Measurements from ENCODE around the gene CPS1.

Gene CPS1

GRCh38 chr2:210523650-210524289 is 32.6 kb upstream of the CPS1 start:
- Mint-ChIP-seq H3K9me3 (no peaks in the 10 kb centered on the region), H3K36me3 (ENCODE audit: low read depth) (peaks cover 42% of the 10 kb centered on the region), H3K27ac (no peak overlapping the region), H3K4me3 (no peak overlapping the region), H3K4me1 (peaks cover 10% of the 10 kb centered on the region), H3K27me3 (ENCODE audit: low read depth, poor library complexity) (no peaks in the 10 kb centered on the region)
- no peak for DNase-seq
- no peak for TF ChIP-seq CTCF (IDR thresholded peaks at IDR 0.05)

GRCh38 chr2:210524533-210524932 is 31.9 kb upstream of the CPS1 start:
- Mint-ChIP-seq H3K4me1 (peaks cover 10% of the 10 kb centered on the region), H3K36me3 (ENCODE audit: low read depth) (peaks cover 39% of the 10 kb centered on the region), H3K27me3 (ENCODE audit: low read depth, poor library complexity) (no peaks in the 10 kb centered on the region), H3K9me3 (no peaks in the 10 kb centered on the region), H3K27ac (no peak overlapping the region), H3K4me3 (no peak overlapping the region)
- DNase-seq, result no peak
- TF ChIP-seq CTCF (IDR thresholded peaks at IDR 0.05), result no peak

GRCh38 chr2:210527286-210527685 is 29.1 kb upstream of the CPS1 start:
- H3K9me3 Mint-ChIP-seq, result no peaks in the 10 kb centered on the region
- TF ChIP-seq CTCF (IDR thresholded peaks at IDR 0.05), result no peak
- no peak overlapping the region for H3K4me3 Mint-ChIP-seq
- no peak overlapping the region for H3K27ac Mint-ChIP-seq
- H3K4me1 Mint-ChIP-seq, result peaks cover 10% of the 10 kb centered on the region
- H3K27me3 Mint-ChIP-seq (ENCODE audit: low read depth, poor library complexity), result no peaks in the 10 kb centered on the region
- no peak for DNase-seq
- H3K36me3 Mint-ChIP-seq (ENCODE audit: low read depth), result peaks cover 18% of the 10 kb centered on the region

- H3K4me3 Mint-ChIP-seq, result no peak overlapping the region
- peaks cover 8% of the 10 kb centered on the region for H3K36me3 Mint-ChIP-seq (ENCODE audit: low read depth)
- H3K27me3 Mint-ChIP-seq (ENCODE audit: low read depth, poor library complexity), result no peaks in the 10 kb centered on the region
- no peak for TF ChIP-seq CTCF (IDR thresholded peaks at IDR 0.05)
- H3K9me3 Mint-ChIP-seq, result no peaks in the 10 kb centered on the region
- no peak overlapping the region for H3K27ac Mint-ChIP-seq
- no peak for DNase-seq
- peaks cover 10% of the 10 kb centered on the region for H3K4me1 Mint-ChIP-seq
These were observed 27.7 kb upstream of the CPS1 start for GRCh38 chr2:210528716-210529115.

- Mint-ChIP-seq H3K27ac (no peak overlapping the region), H3K4me1 (peaks cover 10% of the 10 kb centered on the region), H3K27me3 (ENCODE audit: low read depth, poor library complexity) (no peaks in the 10 kb centered on the region), H3K36me3 (ENCODE audit: low read depth) (no peaks in the 10 kb centered on the region), H3K9me3 (no peaks in the 10 kb centered on the region), H3K4me3 (no peak overlapping the region)
- TF ChIP-seq CTCF (IDR thresholded peaks at IDR 0.05), result no peak
- DNase-seq, result no peak
These were observed 25.3 kb upstream of the CPS1 start for GRCh38 chr2:210531050-210531449.

- Mint-ChIP-seq H3K27me3 (ENCODE audit: low read depth, poor library complexity) (no peaks in the 10 kb centered on the region), H3K4me1 (peaks cover 8% of the 10 kb centered on the region), H3K9me3 (no peaks in the 10 kb centered on the region), H3K36me3 (ENCODE audit: low read depth) (no peaks in the 10 kb centered on the region), H3K27ac (no peak overlapping the region), H3K4me3 (no peak overlapping the region)
- no peak for TF ChIP-seq CTCF (IDR thresholded peaks at IDR 0.05)
- no peak for DNase-seq
These were observed 24.9 kb upstream of the CPS1 start for GRCh38 chr2:210531482-210531881.

Measured in nephron progenitor cell (in vitro differentiated cells).